ENCODE measurements around the gene KLHL30.

Gene KLHL30, protein sequence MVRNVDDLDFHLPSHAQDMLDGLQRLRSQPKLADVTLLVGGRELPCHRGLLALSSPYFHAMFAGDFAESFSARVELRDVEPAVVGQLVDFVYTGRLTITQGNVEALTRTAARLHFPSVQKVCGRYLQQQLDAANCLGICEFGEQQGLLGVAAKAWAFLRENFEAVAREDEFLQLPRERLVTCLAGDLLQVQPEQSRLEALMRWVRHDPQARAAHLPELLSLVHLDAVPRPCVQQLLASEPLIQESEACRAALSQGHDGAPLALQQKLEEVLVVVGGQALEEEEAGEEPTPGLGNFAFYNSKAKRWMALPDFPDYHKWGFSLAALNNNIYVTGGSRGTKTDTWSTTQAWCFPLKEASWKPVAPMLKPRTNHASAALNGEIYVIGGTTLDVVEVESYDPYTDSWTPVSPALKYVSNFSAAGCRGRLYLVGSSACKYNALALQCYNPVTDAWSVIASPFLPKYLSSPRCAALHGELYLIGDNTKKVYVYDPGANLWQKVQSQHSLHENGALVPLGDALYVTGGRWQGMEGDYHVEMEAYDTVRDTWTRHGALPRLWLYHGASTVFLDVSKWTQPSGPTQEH

DNA sequence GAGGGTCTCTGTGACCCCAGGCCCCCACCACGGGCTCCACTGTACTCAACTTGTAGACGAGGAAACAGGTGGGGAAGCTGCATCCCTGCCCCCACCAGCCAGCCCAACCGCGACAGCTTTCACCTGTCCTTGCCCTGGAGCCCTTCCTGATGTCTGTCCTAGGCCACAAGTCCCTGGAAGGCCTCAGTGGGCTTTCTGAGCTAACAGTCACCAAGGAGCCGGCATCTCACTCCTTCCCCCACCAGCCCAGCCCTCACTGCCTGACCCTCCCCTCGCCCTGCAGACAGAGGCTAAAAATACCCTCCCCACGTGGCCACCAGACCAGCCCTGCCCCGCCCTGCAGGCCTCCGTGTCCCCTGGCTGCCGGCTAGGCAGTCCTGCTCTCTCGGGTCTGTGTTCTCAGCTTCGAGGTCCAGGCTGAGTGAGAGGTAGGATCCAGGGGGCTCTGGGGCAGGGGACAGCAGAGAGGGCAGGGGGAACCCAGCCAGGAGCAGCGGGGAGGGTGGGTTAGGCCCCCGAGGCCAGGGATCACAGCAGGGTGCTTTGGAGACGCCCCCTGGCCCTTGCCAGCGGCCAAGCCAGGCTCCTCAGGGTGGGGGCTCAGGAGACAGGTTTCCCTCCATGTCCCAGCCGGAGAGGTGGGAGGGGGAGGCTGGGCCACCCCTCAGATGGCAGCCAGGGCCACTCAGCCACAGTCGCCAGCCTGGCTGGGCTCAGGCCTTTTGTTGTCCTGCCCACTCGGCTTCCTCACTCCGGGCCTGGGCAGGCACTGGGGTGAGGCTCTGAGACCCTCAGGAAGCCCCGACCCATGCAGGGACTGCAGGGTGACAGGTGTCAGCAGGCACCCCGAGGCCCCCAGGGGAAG, at the start of gene KLHL30:
KLHL30 (plus strand) TSS at position 338 of the 865 bp plus-strand sequence. CDS start 2,087 bp downstream, outside the sequence.
- DNase-seq: no peak

DNA sequence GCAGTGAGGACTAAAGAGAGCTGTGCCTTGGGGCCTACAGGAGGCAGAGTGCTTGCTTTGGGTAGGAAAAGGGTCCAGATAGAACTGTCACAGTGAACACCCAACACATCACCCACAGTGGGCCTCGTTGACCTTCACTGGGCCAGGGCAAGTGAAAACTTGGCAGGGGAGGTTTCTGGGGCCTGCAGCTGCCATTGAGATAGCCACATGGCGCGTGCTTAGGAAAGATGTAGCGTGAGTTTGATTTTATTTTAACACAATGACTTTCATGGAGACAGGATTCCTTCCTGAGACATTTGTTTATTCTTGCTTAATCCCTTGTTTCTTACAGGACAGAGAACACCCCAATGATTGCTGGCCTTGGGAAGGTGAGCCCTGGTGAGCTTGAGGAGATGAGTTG, 47.6 kb upstream of the KLHL30 start:
- DNase-seq: no peak

DNA sequence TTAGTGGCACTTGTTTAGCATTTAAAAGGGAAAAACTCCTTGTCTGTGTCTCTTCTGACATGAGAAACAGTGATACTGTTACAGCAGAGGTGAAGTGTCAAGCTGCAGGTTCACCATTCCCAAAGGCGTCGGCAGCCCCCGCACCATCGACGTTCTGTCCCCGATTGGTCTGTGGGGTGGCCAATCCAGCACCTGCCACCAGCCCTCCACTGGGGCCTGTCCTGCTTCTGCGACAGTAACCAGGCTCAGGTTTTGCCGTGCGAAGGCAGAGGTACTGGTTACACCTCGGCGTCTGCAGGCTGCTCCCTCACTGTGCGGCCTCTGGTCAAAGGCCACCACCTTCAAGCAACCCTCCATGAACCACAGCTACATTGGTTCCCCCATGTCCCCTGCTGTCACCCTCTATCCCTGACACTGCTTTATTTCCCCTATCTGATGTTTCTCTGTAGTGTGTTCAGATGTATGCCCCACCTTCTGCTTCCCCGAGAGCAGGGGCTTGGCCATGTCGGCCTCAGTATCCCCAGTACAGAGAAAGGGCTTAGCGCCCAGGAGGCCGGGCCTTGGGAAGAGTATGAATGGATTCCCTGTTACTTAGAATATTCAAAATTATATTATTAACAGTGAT, 46.9 kb upstream of the KLHL30 start:
- no peak for DNase-seq

- DNase-seq: no peak
Measured at GRCh38 chr2:238092486-238093035, 45.9 kb upstream of the KLHL30 start.

DNA sequence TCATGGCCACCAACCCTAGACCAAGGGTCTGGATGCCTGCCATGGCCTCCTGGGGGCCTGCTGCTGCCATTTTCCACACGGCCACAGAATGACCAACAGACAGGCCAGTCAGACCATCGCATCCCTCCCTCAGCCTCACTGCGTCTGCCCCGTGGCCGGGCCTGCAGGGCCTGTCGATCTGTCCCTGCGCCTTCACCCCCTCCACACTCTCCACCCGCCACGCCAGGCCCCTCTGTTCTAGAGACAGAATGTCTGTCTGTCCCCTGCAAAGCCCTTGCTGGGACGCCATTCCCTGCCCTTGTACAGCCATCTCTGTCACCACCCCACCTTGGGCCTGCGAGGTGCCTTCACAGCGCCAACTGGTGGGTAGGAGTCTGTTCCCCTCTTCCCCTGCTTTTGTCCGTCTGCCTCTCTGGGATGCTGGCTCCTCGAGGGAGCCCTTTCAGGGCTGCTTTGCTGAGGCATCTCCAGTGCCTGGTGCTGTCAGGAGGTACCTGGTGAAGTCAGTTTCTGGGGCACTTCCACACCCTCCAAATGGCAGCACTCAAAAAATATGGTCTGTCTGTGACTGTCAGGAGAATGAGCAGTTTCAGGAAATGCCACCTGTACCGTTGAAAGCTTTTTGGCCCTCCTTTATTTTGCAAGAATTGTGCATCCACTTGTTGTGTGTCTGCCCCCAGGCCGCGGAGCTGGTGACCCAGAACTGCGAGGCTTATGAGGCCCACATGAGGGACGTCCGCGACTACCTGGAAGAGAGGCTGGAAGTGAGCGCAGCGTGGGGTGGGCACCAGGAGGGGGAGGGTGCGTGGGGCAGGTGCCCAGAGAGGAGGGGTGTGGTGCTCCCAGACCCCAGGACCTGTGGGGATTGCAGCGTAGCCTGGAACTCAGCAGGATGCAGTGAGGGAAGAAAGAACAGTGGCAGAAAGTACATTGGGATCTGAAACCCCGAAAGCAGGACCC, 45.0 kb upstream of the KLHL30 start:
- DNase-seq: no peak

DNA sequence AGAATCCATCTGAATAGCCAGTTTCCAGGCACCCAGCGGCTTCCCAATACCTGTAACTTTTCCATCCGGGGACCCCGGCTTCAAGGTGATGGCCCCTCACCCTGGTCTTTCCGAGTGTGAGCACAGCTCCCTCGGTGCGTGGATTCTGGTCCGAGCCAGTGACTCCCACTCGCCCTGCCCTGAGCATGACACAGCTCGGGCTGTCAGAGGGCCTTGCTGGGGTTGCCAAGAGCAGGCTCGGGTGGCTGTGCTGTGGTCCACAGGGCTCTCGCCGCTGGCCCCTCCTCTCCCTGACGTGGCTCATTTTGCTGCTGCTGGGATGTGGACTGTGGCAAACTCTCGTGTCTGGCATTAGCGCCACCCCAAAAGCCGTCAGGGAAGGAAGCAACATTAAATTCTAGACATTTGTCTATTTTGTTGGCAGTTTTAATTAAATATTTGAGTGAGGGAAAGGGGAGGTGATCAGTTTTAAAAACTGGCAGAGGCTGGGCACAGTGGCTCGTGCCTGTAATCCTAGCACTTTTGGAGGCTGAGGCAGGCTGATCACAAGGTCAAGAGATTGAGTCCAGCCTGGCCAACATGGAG, 43.9 kb upstream of the KLHL30 start:
- no peak for DNase-seq

- no peak for DNase-seq
Measured at GRCh38 chr2:238095143-238095542, 43.3 kb upstream of the KLHL30 start.

DNA sequence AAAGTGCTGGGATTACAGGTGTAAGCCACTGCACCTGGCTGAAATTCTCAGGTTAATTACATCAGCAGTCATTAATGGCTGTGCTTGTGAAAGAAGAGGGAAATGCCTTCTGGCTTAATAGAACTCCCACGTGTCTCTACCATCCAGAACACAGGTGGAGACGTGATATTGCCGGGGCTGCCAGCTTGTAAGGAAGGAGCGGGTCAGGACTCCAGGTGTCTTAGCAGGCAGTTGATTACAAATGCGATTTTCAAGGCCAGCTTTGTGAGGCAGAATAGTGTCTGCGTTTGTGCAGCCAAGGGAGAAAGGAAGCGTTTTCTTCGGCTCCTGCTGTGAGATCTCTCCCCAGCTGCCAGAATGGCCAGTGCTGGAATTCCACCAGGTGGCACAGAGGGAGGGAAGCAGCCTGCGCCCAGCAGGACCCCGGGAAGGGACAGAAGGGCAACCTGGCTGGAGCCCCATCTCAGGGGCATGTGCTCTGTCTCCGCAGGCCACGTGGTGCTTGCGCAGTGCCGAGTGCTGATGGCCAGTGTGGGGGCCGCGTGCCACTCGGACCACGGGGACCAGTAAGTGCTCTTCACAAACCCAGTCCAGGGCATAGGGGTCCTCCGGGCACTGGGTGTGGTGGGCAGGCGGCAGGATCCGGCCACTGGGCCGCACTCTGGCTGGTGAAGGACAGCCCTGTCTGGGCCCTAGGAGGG, 42.0 kb upstream of the KLHL30 start:
- no peak for DNase-seq

- no peak for DNase-seq
Measured at GRCh38 chr2:238097201-238097987, 41.1 kb upstream of the KLHL30 start.

- peak; percentile 58 for DNase-seq
Measured at GRCh38 chr2:238097988-238098871, 40.2 kb upstream of the KLHL30 start.

DNA sequence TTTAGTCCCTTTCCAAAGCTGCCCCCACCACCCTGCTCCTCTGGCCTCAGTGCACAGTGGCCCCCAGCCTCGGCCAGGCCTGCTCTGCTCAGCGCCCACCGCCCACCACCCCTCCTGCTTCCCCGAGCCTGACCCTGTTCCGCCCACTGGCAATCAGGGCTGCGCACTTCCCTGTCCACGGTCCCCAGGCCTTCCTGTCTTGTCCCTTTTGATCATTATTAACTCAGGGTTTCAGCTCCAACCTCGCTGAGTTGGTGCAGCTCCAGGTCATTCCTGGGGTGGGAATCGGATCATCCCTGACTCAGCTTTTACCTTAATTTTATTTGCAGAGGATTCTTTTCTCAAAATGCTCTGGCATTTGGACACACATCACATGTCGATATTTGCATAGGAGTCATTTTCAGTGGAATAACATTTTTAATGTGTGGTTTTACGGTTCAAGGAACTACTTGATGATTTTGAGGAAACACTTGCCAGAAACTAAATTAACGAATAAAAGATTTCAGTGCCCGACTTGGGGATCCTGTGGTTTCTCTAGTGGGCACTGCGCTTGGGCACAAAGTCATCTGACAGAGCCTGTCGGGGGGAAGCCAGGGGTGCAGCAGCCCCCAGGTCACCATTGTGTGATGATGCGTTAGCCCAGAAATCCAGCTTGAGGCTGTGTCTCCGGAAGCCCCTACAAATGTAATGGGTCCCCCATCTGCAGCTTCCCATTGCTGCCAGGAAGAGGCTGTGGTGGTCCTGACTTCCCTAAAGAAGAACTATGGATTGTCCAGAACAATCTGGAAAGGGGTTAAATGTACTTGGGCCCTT, 39.4 kb upstream of the KLHL30 start:
- peak; percentile 56 for DNase-seq

DNA sequence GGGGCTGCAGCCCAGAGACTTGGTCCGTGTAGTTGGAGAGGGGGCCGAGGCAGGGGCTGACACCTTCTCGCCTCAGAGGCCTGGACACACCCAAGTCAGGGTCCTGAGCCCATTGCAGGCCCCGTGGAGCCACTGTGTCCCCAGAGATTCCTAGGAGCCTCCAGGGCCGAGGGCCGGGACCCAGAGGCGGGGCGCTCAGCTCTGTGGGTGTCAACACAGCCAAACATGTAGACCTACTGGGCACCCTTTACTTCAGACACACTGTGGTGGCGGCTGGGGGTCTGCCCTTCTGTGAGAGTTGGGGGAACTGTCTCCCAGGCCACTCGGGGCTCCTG, 38.8 kb upstream of the KLHL30 start:
- no peak for DNase-seq

GRCh38 chr2:238100049-238100820, 38.2 kb upstream of the KLHL30 start, which contains the start of gene ESPNL:
Gene ESPNL (plus strand): TSS chr2:238100340. CDS start chr2:238100420, 80 bp downstream.
- DNase-seq: peak; percentile 23

- no peak for DNase-seq
Measured at GRCh38 chr2:238100821-238101771, 37.4 kb upstream of the KLHL30 start.

All from inflammatory macrophage treated with lipopolysaccharide for 4 hours (primary cell).